GM12878 (cell line): ENCODE data around the gene CCL25.

Experiments used
- CREB1 ChIP-seq: IDR thresholded peaks from 2 replicates; pipeline ENCODE4 v1.6.1; 2012; ENCODE audit warnings: low read depth, mild to moderate bottlenecking, inconsistent platforms
- MYC ChIP-seq: IDR thresholded peaks from 2 replicates; pipeline ENCODE4 v1.6.1; 2011; ENCODE audit warnings: mild to moderate bottlenecking, low read length, moderate library complexity, inconsistent platforms; ENCODE audit not compliant: insufficient read depth, insufficient replicate concordance, insufficient read length, severe bottlenecking
- POLR2A ChIP-seq: IDR thresholded peaks from 2 replicates; pipeline ENCODE4 v1.6.1; 2011; ENCODE audit warnings: low read depth, mild to moderate bottlenecking, low read length
- POLR2AphosphoS5 ChIP-seq: IDR thresholded peaks from 2 replicates; pipeline ENCODE4 v1.6.1; 2011; ENCODE audit warnings: mild to moderate bottlenecking, low read length, inconsistent platforms
- TF ChIP-seq, protein P1 (sequence below): IDR thresholded peaks from 2 replicates; pipeline ENCODE4 v1.6.1; 2012; ENCODE audit warnings: low read length, inconsistent platforms
- TF ChIP-seq, protein P2 (sequence below): IDR thresholded peaks from 2 replicates; pipeline ENCODE4 v1.6.1; 2011; ENCODE audit warnings: mild to moderate bottlenecking, low read depth, low read length, moderate library complexity; ENCODE audit not compliant: insufficient replicate concordance
- TF ChIP-seq, protein P3 (sequence below): fragments of 450-650 bp; IDR thresholded peaks from 2 replicates; pipeline ENCODE4 v1.6.1; 2016; ENCODE audit warnings: mild to moderate bottlenecking
- TF ChIP-seq, protein P4 (sequence below), 3 experiments: IDR thresholded peaks in 2 of 3; conservative IDR thresholded peaks in 1 of 3; 2 replicates each; pipeline ENCODE4 v1.5.1; 2011; ENCODE audit warnings: low read depth in 3 of 3, low read length in 3 of 3, mild to moderate bottlenecking in 3 of 3, control low read depth in 2 of 3, moderate library complexity in 2 of 3, inconsistent platforms in 1 of 3, mixed read lengths in 1 of 3; ENCODE audit not compliant: control insufficient read depth in 2 of 3, insufficient read depth in 1 of 3; ENCODE audit errors: extremely low read depth in 1 of 3
- TF ChIP-seq, protein P5 (sequence below): IDR thresholded peaks from 2 replicates; pipeline ENCODE4 v1.6.1; 2012; ENCODE audit warnings: low read depth, low read length, improper control_type of control experiment

DNA sequence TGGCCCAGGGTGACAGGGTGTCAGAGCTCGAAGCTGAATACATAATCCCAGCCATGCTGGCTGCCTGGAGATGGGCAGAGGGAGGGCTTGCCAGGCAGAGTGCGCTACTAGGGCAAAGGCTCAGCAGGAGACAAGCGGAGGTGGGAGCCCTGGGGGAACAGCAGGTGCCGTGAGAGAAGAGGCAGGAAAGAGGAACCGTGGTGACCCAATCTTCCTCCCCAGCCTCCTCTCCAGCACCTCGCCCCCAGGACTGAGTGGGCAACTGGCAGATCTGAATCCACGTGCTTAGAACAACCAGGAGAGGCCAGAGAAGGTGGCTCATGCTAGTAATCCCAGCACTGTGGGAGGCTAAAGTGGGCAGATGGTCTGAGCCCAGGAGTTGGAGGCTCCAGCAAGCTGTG lies 11.0 kb upstream of the CCL25 start:
- no peak for TF ChIP-seq POLR2AphosphoS5
- no peak for TF ChIP-seq MYC
- TF ChIP-seq, protein P1, sequence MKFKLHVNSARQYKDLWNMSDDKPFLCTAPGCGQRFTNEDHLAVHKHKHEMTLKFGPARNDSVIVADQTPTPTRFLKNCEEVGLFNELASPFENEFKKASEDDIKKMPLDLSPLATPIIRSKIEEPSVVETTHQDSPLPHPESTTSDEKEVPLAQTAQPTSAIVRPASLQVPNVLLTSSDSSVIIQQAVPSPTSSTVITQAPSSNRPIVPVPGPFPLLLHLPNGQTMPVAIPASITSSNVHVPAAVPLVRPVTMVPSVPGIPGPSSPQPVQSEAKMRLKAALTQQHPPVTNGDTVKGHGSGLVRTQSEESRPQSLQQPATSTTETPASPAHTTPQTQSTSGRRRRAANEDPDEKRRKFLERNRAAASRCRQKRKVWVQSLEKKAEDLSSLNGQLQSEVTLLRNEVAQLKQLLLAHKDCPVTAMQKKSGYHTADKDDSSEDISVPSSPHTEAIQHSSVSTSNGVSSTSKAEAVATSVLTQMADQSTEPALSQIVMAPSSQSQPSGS: no peak
- TF ChIP-seq POLR2A: no peak
- TF ChIP-seq, protein P2, sequence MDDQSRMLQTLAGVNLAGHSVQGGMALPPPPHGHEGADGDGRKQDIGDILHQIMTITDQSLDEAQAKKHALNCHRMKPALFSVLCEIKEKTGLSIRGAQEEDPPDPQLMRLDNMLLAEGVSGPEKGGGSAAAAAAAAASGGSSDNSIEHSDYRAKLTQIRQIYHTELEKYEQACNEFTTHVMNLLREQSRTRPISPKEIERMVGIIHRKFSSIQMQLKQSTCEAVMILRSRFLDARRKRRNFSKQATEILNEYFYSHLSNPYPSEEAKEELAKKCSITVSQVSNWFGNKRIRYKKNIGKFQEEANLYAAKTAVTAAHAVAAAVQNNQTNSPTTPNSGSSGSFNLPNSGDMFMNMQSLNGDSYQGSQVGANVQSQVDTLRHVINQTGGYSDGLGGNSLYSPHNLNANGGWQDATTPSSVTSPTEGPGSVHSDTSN: no peak
- TF ChIP-seq, protein P3, sequence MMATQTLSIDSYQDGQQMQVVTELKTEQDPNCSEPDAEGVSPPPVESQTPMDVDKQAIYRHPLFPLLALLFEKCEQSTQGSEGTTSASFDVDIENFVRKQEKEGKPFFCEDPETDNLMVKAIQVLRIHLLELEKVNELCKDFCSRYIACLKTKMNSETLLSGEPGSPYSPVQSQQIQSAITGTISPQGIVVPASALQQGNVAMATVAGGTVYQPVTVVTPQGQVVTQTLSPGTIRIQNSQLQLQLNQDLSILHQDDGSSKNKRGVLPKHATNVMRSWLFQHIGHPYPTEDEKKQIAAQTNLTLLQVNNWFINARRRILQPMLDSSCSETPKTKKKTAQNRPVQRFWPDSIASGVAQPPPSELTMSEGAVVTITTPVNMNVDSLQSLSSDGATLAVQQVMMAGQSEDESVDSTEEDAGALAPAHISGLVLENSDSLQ: no peak
- TF ChIP-seq, protein P4, sequence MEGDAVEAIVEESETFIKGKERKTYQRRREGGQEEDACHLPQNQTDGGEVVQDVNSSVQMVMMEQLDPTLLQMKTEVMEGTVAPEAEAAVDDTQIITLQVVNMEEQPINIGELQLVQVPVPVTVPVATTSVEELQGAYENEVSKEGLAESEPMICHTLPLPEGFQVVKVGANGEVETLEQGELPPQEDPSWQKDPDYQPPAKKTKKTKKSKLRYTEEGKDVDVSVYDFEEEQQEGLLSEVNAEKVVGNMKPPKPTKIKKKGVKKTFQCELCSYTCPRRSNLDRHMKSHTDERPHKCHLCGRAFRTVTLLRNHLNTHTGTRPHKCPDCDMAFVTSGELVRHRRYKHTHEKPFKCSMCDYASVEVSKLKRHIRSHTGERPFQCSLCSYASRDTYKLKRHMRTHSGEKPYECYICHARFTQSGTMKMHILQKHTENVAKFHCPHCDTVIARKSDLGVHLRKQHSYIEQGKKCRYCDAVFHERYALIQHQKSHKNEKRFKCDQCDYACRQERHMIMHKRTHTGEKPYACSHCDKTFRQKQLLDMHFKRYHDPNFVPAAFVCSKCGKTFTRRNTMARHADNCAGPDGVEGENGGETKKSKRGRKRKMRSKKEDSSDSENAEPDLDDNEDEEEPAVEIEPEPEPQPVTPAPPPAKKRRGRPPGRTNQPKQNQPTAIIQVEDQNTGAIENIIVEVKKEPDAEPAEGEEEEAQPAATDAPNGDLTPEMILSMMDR (IDR thresholded peaks at IDR 0.05 in 2 of 3, conservative IDR thresholded peaks at IDR 0.05 in 1 of 3; ENCODE audit: control insufficient read depth in 2 of 3, extremely low read depth in 1 of 3, insufficient read depth in 1 of 3, low read depth in 3 of 3, low read length in 3 of 3): no peak
- TF ChIP-seq, protein P5, sequence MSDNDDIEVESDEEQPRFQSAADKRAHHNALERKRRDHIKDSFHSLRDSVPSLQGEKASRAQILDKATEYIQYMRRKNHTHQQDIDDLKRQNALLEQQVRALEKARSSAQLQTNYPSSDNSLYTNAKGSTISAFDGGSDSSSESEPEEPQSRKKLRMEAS: no peak
- no peak for TF ChIP-seq CREB1
